Mesendoderm (in vitro differentiated cells): ENCODE data around the gene IL6ST.
"Not testable (repeated sequence)": the region's sequence is repeated elsewhere in the genome, so short reads cannot be mapped to it uniquely, and the experiment has no call there.

Experiments
- DNase-seq: peaks from one replicate; pipeline ENCODE4 v3.0.0; 2013
- H2AK5ac ChIP-seq: 2 replicates; pipeline ENCODE4 v1.6.1; 2013; ENCODE audit warnings: low read length, inconsistent platforms
- H2BK120ac ChIP-seq: 2 replicates; pipeline ENCODE4 v1.6.1; 2013; ENCODE audit warnings: low read depth, mild to moderate bottlenecking, low read length, moderate library complexity, mixed read lengths
- H2BK15ac ChIP-seq: replicated peaks from 2 replicates; pipeline ENCODE4 v1.6.1; 2013; ENCODE audit warnings: low read depth, mild to moderate bottlenecking, moderate library complexity
- H2BK5ac ChIP-seq: 2 replicates; pipeline ENCODE4 v1.6.1; 2013; ENCODE audit warnings: low read length, inconsistent platforms
- H3K18ac ChIP-seq: 2 replicates; pipeline ENCODE4 v1.6.1; 2013; ENCODE audit warnings: mild to moderate bottlenecking, low read length, mixed read lengths
- H3K23ac ChIP-seq: one replicate; pipeline ENCODE4 v1.6.1; 2013; ENCODE audit warnings: low read length
- H3K27ac ChIP-seq: 2 replicates; pipeline ENCODE4 v1.5.1; 2013; ENCODE audit warnings: low read depth, mild to moderate bottlenecking, inconsistent platforms, low read length, moderate library complexity
- H3K27me3 ChIP-seq: 2 replicates; pipeline ENCODE4 v1.6.1; 2013; ENCODE audit warnings: low read length, control low read depth, mild to moderate bottlenecking, inconsistent platforms; ENCODE audit not compliant: insufficient read depth, poor library complexity
- H3K36me3 ChIP-seq: 2 replicates; pipeline ENCODE4 v1.6.1; 2013; ENCODE audit warnings: low read length, inconsistent platforms; ENCODE audit not compliant: control insufficient read depth, insufficient read depth
- H3K4ac ChIP-seq: one replicate; pipeline ENCODE4 v1.6.1; 2013; ENCODE audit warnings: low read depth, mild to moderate bottlenecking, low read length, moderate library complexity
- H3K4me1 ChIP-seq: 2 replicates; pipeline ENCODE4 v1.6.1; 2013; ENCODE audit warnings: low read depth, low read length, inconsistent platforms; ENCODE audit not compliant: control insufficient read depth
- H3K4me2 ChIP-seq: 2 replicates; pipeline ENCODE4 v1.6.1; 2013; ENCODE audit warnings: low read length
- H3K4me3 ChIP-seq: 2 replicates; pipeline ENCODE4 v1.5.1; 2013; ENCODE audit warnings: mild to moderate bottlenecking, low read length
- H3K56ac ChIP-seq: one replicate; pipeline ENCODE4 v1.6.1; 2013; ENCODE audit warnings: low read length
- H3K79me1 ChIP-seq: 2 replicates; pipeline ENCODE4 v1.6.1; 2013; ENCODE audit warnings: low read length, inconsistent platforms
- H3K79me2 ChIP-seq: 2 replicates; pipeline ENCODE4 v1.6.1; 2013; ENCODE audit warnings: mild to moderate bottlenecking, low read length; ENCODE audit not compliant: control insufficient read depth, insufficient read depth
- H3K9ac ChIP-seq: 2 replicates; pipeline ENCODE4 v1.6.1; 2013; ENCODE audit warnings: low read length, inconsistent platforms
- H4K5ac ChIP-seq: one replicate; pipeline ENCODE4 v1.6.1; 2013; ENCODE audit warnings: low read length
- H4K8ac ChIP-seq: one replicate; pipeline ENCODE4 v1.6.1; 2013; ENCODE audit warnings: low read depth, mild to moderate bottlenecking, control low read depth, low read length, moderate library complexity
- whole genome bisulfite sequencing: extraction: QIAGEN DNeasy Blood & Tissue Kit; methylation state at CpG from one replicate; pipeline ENCODE4 v1.1.7; 2013; ENCODE audit warnings: low lambda C conversion rate, missing lambda C conversion rate; ENCODE audit not compliant: insufficient coverage; ENCODE audit errors: extremely low coverage; 5-methylcytosine and 5-hydroxymethylcytosine counted together

The IL6ST gene

GRCh38 chr5:56029871-56030630 lies 35.3 kb upstream of the IL6ST start:
- H3K56ac ChIP-seq, H3K4me3 ChIP-seq, H2BK15ac ChIP-seq, H2AK5ac ChIP-seq, H2BK5ac ChIP-seq, H4K5ac ChIP-seq, H3K4ac ChIP-seq, H3K4me1 ChIP-seq, H2BK120ac ChIP-seq, H3K27ac ChIP-seq, DNase-seq, H3K79me2 ChIP-seq, H4K8ac ChIP-seq, H3K36me3 ChIP-seq, H3K27me3 ChIP-seq, H3K9ac ChIP-seq, H3K23ac ChIP-seq, H3K4me2 ChIP-seq, H3K18ac ChIP-seq, H3K79me1 ChIP-seq: not testable (repeated sequence)
- no CpG with 5 or more reads among the region's 7 CpGs for WGBS

- no peaks in the 10 kb centered on the region for H3K36me3 ChIP-seq
- no peak for DNase-seq
- H2BK15ac ChIP-seq, result no peak overlapping the region
- H3K56ac ChIP-seq, result no peak overlapping the region
- no peak overlapping the region for H2AK5ac ChIP-seq
- no peak overlapping the region for H3K23ac ChIP-seq
- H3K18ac ChIP-seq, result no peak overlapping the region
- H4K5ac ChIP-seq, result no peak overlapping the region
- H3K4me3 ChIP-seq, result no peak overlapping the region
- H3K27ac ChIP-seq, result no peak overlapping the region
- H3K4me2 ChIP-seq, result no peak overlapping the region
- H3K79me2 ChIP-seq, result no peaks in the 10 kb centered on the region
- no peak overlapping the region for H3K4ac ChIP-seq
- no peak overlapping the region for H4K8ac ChIP-seq
- no peaks in the 10 kb centered on the region for H3K79me1 ChIP-seq
- H2BK120ac ChIP-seq, result no peak overlapping the region
- no peaks in the 10 kb centered on the region for H3K4me1 ChIP-seq
- no peak overlapping the region for H3K9ac ChIP-seq
- no peak overlapping the region for H2BK5ac ChIP-seq
- no peaks in the 10 kb centered on the region for H3K27me3 ChIP-seq
Measured at GRCh38 chr5:56029457-56029856, 34.7 kb upstream of the IL6ST start.

- no peak for DNase-seq
Measured at GRCh38 chr5:56028708-56029107, 33.9 kb upstream of the IL6ST start.

GRCh38 chr5:56026863-56027300 lies 32.1 kb upstream of the IL6ST start:
- Histone ChIP-seq H2BK15ac (no peak overlapping the region), H2BK120ac (no peak overlapping the region), H3K27ac (no peak overlapping the region), H3K4me2 (no peak overlapping the region), H2BK5ac (no peak overlapping the region), H2AK5ac (no peak overlapping the region), H3K27me3 (no peaks in the 10 kb centered on the region), H3K23ac (no peak overlapping the region), H3K4me3 (no peak overlapping the region), H4K8ac (no peak overlapping the region), H3K4me1 (no peaks in the 10 kb centered on the region), H3K18ac (no peak overlapping the region), H3K9ac (no peak overlapping the region), H3K56ac (no peak overlapping the region), H3K36me3 (no peaks in the 10 kb centered on the region), H3K4ac (no peak overlapping the region), H3K79me1 (no peaks in the 10 kb centered on the region), H3K79me2 (no peaks in the 10 kb centered on the region), H4K5ac (no peak overlapping the region)
- no CpG with 5 or more reads among the region's 3 CpGs for WGBS
- DNase-seq, result no peak

More at GRCh38 chr5:56028708-56029107, 33.9 kb upstream of the IL6ST start:
- Histone ChIP-seq H3K79me2 (no peaks in the 10 kb centered on the region), H3K4me2 (no peak overlapping the region), H2AK5ac (no peak overlapping the region), H3K36me3 (no peaks in the 10 kb centered on the region), H3K18ac (no peak overlapping the region), H4K8ac (no peak overlapping the region), H3K56ac (no peak overlapping the region), H3K4me1 (no peaks in the 10 kb centered on the region), H3K4me3 (no peak overlapping the region), H3K79me1 (no peaks in the 10 kb centered on the region), H3K23ac (no peak overlapping the region), H3K27me3 (no peaks in the 10 kb centered on the region), H2BK120ac (no peak overlapping the region), H4K5ac (no peak overlapping the region), H3K27ac (no peak overlapping the region), H2BK5ac (no peak overlapping the region), H2BK15ac (no peak overlapping the region), H3K9ac (no peak overlapping the region), H3K4ac (no peak overlapping the region)
- no CpG with 5 or more reads among the region's 6 CpGs for WGBS

- H3K4me3 ChIP-seq, result no peak overlapping the region
- no CpG with 5 or more reads among the region's 4 CpGs for WGBS
Measured at GRCh38 chr5:56025151-56025885, 30.6 kb upstream of the IL6ST start.

More at GRCh38 chr5:56025151-56025885, 30.6 kb upstream of the IL6ST start:
- Histone ChIP-seq H3K23ac (no peak overlapping the region), H3K9ac (no peak overlapping the region), H2BK15ac (no peak overlapping the region), H3K79me2 (no peaks in the 10 kb centered on the region), H4K5ac (no peak overlapping the region), H3K79me1 (no peaks in the 10 kb centered on the region), H2BK120ac (no peak overlapping the region), H3K4ac (no peak overlapping the region), H2BK5ac (no peak overlapping the region), H3K4me2 (no peak overlapping the region), H2AK5ac (no peak overlapping the region), H4K8ac (no peak overlapping the region), H3K56ac (no peak overlapping the region), H3K27ac (no peak overlapping the region), H3K27me3 (no peaks in the 10 kb centered on the region), H3K36me3 (no peaks in the 10 kb centered on the region), H3K18ac (no peak overlapping the region), H3K4me1 (no peaks in the 10 kb centered on the region)
- DNase-seq, result no peak
